ENCODE data around the gene FOXL2.

FOXL2 gene

DNA sequence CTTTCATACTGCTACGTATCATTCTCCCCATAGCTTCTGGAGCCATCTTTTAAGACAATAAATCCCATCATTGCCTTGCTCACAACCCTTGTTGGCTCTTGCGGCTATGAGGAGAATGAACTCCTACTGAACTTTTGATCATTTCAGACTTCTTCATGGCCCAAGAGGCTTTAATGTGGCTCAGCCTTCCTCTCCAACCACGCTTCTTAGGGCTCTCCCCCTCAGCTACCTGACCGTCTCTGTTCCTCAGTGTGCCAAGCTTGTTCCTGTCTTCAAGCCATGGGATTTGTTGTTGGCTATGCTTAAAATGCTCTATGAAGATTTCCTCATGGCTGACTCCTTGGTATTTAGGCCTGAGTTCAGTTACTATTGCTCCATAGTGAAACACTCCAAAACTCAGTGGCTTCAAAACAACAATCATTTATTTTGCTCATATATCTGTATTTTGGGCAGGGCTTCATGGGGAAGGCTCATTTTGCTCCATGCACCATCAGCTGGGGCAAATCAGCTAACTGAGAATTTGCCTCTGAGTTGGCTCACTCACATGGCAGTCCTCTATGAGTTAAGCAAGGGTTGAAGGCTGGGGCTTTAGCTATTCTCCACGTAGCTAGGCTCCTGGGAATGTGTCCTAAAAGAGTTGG is 47.5 kb downstream of the FOXL2 start:
- Histone ChIP-seq H3K4me2 (no peak overlapping the region), H3K9me3 (no peaks in the 10 kb centered on the region), H3K36me3 (no peaks in the 10 kb centered on the region), H3K4me1 (no peaks in the 10 kb centered on the region), H3K4me3 (no peak overlapping the region), H3K27ac (no peak overlapping the region), H3K9ac (no peak overlapping the region), H3K27me3 (no peaks in the 10 kb centered on the region), H4K20me1 (no peaks in the 10 kb centered on the region)
- TF ChIP-seq Cebpa-rat (IDR thresholded peaks at IDR 0.05): no peak

GRCh38 chr3:138898708-138899107 is 48.2 kb downstream of the FOXL2 start:
- Histone ChIP-seq H3K27me3 (no peaks in the 10 kb centered on the region), H4K20me1 (no peaks in the 10 kb centered on the region), H3K9ac (no peak overlapping the region), H3K36me3 (no peaks in the 10 kb centered on the region), H3K4me3 (no peak overlapping the region), H3K27ac (no peak overlapping the region), H3K4me1 (no peaks in the 10 kb centered on the region), H3K9me3 (no peaks in the 10 kb centered on the region), H3K4me2 (no peak overlapping the region)
- no peak for TF ChIP-seq Cebpa-rat (IDR thresholded peaks at IDR 0.05)

DNA sequence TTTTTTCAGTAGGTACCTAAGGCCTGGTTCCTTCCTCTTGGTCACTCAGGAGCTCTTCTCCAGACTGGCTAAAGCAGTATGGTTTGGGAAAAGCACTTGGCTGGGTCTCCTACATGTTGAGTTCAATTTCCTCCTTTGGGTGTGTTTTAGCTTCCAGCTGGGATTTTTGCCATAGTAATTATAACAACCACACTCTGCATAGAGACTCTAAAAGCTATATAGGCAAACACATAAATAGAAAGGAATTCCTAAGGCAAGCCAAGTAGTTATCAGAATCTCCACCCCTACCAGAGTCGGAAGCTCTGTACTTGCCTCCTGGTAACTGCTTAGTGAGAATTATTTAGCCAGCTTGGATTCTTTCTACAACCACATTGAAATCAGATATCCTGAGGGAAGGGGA is 48.6 kb downstream of the FOXL2 start:
- H3K36me3 ChIP-seq: no peaks in the 10 kb centered on the region
- H3K4me2 ChIP-seq: no peak overlapping the region
- H3K27me3 ChIP-seq: no peaks in the 10 kb centered on the region
- H3K9ac ChIP-seq: no peak overlapping the region
- no peaks in the 10 kb centered on the region for H3K9me3 ChIP-seq
- no peaks in the 10 kb centered on the region for H3K4me1 ChIP-seq
- H3K27ac ChIP-seq: no peak overlapping the region
- H4K20me1 ChIP-seq: no peaks in the 10 kb centered on the region
- TF ChIP-seq Cebpa-rat (IDR thresholded peaks at IDR 0.05): no peak
- no peak overlapping the region for H3K4me3 ChIP-seq
